Motor neuron (in vitro differentiated cells): ENCODE measurements around the gene ASB6. TPM values are rescaled to one million over a fixed set of nuclear protein-coding genes. Genes with fewer than 3 reads are reported as not detected.

ENCODE experiments used
- ATAC-seq, 8 experiments: fragments of 200-7000 bp; cut with Tn5 transposase; replicated peaks in 6 of 8; 2 replicates each; pipeline ENCODE4 v1.8.0; 2021; ENCODE audit warnings: mild to moderate bottlenecking in 8 of 8, moderate library complexity in 8 of 8
- H3K27ac ChIP-seq, 2 donors: fragments of 250-450 bp; sonication (Bioruptor Pico); 2 replicates each; pipeline ENCODE4 v1.9.0; 2021; ENCODE audit warnings: antibody characterized with exemption in 2 of 2, mild to moderate bottlenecking in 2 of 2, moderate library complexity in 1 of 2
- H3K4me1 ChIP-seq, 2 donors: fragments of 250-450 bp; sonication (Bioruptor Pico); replicated peaks in 1 of 2; 2 replicates each; pipeline ENCODE4 v1.6.1; 2021; ENCODE audit warnings: antibody characterized with exemption in 2 of 2, mild to moderate bottlenecking in 2 of 2, moderate library complexity in 1 of 2
- H3K4me3 ChIP-seq, 5 donors: fragments of 250-450 bp; sonication (Bioruptor Pico); 2 replicates each; pipeline ENCODE4 v1.9.0; 2021; ENCODE audit warnings: antibody characterized with exemption in 5 of 5, mild to moderate bottlenecking in 5 of 5, moderate library complexity in 4 of 5
- WGBS, 10 experiments: fragments of 450-650 bp; shearing (Covaris generic); methylation state at CpG; one replicate each; pipeline ENCODE4 v1.0.0; 2022; 5-methylcytosine and 5-hydroxymethylcytosine counted together
- in situ Hi-C, 9 experiments: fragments of 400-800 bp; cut with MboI; loops; one replicate each; pipeline ENCODE4 v1.15.0; 2021; ENCODE audit warnings: low sequenced_read_pairs in 9 of 9, low pct_unique_long_range_greater_than_20kb in 2 of 9; ENCODE audit not compliant: unreplicated experiment in 9 of 9
- total RNA-seq, 8 experiments: library from RNA; unstranded; fragments of 300-600 nt; gene quantifications; 2 replicates each; pipeline versions ENCODE4 v1.2.3 to v1.2.4, GENCODE V29; 2022

ASB6 gene, protein sequence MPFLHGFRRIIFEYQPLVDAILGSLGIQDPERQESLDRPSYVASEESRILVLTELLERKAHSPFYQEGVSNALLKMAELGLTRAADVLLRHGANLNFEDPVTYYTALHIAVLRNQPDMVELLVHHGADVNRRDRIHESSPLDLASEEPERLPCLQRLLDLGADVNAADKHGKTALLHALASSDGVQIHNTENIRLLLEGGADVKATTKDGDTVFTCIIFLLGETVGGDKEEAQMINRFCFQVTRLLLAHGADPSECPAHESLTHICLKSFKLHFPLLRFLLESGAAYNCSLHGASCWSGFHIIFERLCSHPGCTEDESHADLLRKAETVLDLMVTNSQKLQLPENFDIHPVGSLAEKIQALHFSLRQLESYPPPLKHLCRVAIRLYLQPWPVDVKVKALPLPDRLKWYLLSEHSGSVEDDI
- total RNA-seq: 10 to 100 TPM; 12.0 to 44.5 (median 18.5) TPM

DNA sequence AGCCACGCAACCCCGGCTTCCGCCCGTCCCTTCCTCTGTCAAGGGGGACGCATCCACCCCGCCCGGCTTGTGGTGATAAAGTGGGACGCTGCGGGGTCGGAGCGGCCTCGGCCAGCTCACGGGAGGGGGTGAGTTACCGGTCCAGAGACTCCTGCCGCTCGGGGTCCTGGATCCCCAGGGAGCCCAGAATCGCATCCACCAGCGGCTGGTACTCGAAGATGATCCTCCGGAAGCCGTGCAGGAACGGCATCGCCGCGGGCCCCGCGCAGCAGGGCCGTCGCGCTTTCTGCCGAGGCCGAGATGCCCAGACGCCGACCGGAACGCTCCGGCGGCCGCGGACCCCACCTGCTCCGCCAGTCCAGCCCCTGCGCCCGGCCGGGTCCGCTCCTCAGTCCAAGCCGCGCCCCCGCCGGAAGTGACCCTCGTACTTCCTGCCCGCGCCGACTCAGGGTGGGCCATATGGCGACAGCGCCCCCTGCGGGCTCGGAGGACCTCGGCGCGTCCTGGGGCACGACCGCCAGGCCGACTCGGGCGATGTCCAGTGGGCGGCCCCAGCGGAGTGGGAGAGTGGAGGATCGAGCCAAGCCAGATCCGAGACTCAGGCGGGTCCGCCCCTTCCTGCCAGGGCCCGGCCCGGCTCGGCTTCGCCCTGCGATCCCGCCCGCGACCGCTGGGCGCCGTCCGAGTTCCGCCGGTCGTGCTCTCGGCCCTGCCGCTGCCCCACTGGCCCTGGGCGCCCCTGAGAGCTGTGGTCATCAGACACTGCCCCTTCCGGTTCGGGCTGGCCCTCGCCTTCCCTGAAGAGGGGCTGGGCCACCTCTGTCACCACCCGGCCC lies at the start of gene ASB6:
ASB6 (minus strand) TSS at position 402 of the 836 bp plus-strand sequence; CDS start at position 250, 152 bp downstream.
- ATAC-seq: peak; percentile 84 to 97 (median 92)
- Histone ChIP-seq H3K4me3 (peak within 1 kb of the TSS; percentile 77 to 96 (median 81)), H3K4me1 (peaks cover 19 to 21% of the 10 kb centered on the region in 2 donors), H3K27ac (peak within 1 kb of the TSS; percentile 35 to 85)
- in situ Hi-C loops: loop anchor here in 6 of 9 experiments (10.0 to 25.0 kb wide), 2 partner anchors 143 to 145 kb away; no protein-coding TSS in a partner anchor
- 0 to 2% (median 0%) methylated on average over 2 to 11 of the region's 93 CpGs; no CpG with 5 or more reads in 6 of the 10 experiments for WGBS, 10 experiments

DNA sequence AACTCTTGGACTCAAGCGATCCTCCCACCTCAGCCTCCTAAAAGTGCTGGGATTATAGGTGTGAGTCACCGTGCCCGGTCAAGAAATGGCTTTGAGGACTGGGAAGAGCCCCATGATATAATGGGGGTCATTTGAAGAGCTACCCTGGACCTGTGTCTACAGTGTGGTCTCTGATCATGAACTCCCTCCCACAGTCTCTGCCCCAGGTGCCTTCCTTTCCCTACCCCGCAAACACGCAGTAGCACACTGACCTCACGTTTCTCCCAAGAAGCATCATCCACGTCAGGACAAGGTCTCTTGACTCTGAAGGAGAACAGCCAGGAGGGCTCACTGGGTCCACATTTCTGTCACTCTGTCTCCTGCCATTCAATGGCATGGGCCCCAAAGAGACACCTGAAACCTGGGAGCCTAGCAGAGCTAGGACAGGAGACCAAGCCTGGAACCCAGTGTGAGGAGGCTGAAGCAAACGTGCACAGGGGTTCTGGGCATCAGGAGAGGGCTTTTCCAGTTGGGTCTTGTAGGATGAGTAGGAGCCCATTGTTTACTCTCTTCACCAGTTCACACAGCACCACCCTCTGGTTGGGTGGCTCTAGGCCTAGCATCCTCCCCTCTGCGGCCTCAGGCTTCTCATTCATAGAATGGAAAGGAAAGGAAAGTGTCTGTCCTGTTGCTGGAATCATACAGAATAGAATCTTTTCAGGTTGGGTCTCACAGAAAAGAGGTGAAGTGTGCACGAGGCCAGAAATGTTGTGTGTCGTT lies 46.5 kb upstream of the ASB6 start:
- no peak overlapping the region for H3K4me3 ChIP-seq
- 60 to 100% (median 89%) methylated on average over 1 to 8 of the region's 11 CpGs; no CpG with 5 or more reads in 3 of the 10 experiments for WGBS, 10 experiments
- H3K27ac ChIP-seq: no peak overlapping the region
- ATAC-seq: peak in 1 of 8 experiments; percentile 20
- no peaks in the 10 kb centered on the region for H3K4me1 ChIP-seq
- in situ Hi-C loops: no loop called here

DNA sequence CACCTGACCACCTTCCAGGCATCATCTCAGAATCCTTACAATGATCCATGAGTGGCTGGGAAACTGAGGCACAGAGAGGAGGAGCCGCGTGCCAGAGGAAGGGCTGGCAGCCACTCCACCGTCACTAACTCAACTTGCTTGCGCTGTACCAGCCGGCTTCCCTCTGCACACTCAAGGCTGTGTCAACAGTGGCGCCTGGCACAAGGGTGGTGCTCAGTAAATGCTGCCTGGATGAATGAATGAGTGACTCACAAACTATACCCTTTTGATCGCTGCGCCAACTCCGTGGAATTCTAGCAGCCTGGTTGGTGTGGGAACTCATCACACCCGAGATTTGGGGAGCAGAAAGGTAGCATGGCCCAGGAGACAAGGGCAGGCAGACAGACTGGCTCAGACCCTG lies 45.4 kb upstream of the ASB6 start:
- no peak for ATAC-seq
- Histone ChIP-seq H3K4me1 (no peaks in the 10 kb centered on the region), H3K27ac (no peak overlapping the region), H3K4me3 (no peak overlapping the region)
- 67 to 100% (median 84%) methylated on average over 3 to 7 of the region's 10 CpGs; no CpG with 5 or more reads in 5 of the 10 experiments for WGBS, 10 experiments
- in situ Hi-C loops: no loop called here

DNA sequence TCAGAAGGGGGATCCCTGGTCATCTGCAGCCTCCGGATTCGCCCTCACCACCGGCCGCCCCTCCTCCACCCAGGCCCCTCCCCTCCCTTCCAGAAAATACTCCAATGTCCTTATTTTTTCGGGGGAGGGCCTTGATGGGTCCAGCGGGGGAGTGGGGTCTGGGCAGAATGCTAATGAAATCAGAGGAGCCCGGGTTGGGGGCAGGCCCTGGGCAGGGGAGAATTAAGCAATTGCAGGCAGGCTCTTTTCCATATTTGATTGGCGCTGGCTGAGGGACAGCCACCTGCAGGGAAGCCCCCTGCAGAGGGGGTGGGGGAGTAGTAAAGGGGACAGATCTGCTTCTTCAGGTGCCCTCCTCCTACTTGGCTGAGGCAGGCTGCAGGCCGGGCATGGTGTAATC lies 44.8 kb upstream of the ASB6 start:
- H3K4me1 ChIP-seq: no peaks in the 10 kb centered on the region
- H3K4me3 ChIP-seq: no peak overlapping the region
- ATAC-seq: no peak
- H3K27ac ChIP-seq: no peak overlapping the region
- in situ Hi-C loops: no loop called here
- WGBS, 10 experiments: 0 to 100% (median 46%) methylated on average over 1 to 2 of the region's 9 CpGs; no CpG with 5 or more reads in 7 of the 10 experiments

DNA sequence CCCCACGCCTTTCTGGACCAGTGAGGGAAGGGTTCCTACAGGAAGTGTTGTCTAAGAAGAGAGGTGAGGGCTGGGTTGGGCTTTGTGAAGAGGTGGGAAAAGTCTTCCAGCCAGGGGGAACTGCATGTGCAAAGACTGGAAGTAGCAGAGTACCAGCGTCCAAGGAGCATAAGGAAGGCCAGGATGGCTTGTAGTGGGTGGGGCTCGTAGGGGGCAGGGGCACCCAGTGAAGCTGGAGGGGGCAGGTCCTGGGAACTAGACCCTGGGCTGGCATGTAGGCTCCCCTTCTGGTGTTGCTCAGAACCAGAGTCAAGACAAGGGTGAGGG lies 43.9 kb upstream of the ASB6 start:
- in situ Hi-C loops: no loop called here
- Histone ChIP-seq H3K4me3 (no peak overlapping the region), H3K4me1 (no peaks in the 10 kb centered on the region), H3K27ac (no peak overlapping the region)
- ATAC-seq: peak in 1 of 8 experiments; percentile 9
- 0 to 73% methylated on average over 1 to 2 of the region's 3 CpGs; no CpG with 5 or more reads in 8 of the 10 experiments for WGBS, 10 experiments

DNA sequence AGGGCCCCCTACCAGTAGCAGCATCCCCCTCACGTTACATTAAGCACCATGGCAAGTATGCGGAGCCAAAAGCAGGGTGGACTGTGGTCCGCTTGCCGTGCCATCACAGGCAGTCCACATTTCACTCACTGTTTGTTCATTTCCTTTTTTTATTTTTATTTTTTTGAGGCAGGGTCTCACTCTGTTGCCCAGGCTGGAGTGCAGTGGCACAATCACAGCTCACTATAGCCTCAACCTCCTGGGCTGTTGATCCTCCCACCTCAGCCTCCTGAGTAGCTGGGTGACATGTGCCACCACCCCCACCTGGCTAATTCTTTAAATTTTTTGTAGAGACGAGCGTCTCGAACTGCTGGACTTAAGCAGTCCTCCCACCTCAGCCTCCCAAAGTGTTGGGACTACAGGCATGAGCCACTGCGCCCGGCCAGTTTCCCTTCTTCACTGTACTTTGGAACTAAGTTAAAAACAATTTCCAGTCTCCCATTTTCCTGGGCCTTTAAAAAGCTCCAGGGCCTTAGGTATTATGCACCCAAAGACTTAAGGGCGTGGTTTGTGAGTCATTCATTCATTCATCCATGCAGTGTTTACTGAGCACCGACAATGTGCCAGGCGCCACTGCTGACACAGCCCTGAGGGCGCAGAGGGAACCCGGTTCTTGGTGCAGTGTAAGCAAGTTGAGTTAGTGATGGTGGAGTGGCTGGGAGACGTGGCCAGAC lies 43.4 kb upstream of the ASB6 start:
- no peaks in the 10 kb centered on the region for H3K4me1 ChIP-seq
- 10 to 92% (median 69%) methylated on average over 2 to 12 of the region's 15 CpGs; no CpG with 5 or more reads in 2 of the 10 experiments for WGBS, 10 experiments
- in situ Hi-C loops: no loop called here
- ATAC-seq: peak in 3 of 8 experiments; percentile 70 to 80 (median 71)
- no peak overlapping the region for H3K4me3 ChIP-seq
- no peak overlapping the region for H3K27ac ChIP-seq

DNA sequence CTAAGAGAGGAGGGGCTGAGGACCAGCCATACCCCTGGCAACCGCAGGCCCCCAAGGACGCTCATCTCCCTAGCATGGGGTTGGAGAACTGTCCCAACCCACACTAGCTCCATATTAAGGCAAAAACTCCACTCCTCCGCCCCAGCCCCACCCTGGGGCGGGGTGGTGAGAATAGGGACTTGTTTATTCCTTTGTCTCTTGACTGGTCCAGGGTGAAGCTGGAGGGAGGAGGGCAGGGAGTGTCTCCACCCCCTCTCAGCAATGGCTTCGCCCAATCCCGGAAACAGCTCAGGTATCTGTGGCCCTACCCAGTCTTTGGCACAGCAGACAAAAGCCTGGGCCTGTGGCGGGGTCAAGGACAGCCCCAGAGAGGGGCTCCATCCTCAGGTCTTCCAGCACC lies 40.4 kb upstream of the ASB6 start:
- Histone ChIP-seq H3K4me1 (peaks cover 0 to 4% of the 10 kb centered on the region in 2 donors), H3K27ac (no peak overlapping the region), H3K4me3 (no peak overlapping the region)
- WGBS, 10 experiments: 10 to 50% (median 20%) methylated on average over 2 of the region's 7 CpGs; no CpG with 5 or more reads in 7 of the 10 experiments
- in situ Hi-C loops: no loop called here
- peak in 4 of 8 experiments; percentile 29 to 80 (median 52) for ATAC-seq

DNA sequence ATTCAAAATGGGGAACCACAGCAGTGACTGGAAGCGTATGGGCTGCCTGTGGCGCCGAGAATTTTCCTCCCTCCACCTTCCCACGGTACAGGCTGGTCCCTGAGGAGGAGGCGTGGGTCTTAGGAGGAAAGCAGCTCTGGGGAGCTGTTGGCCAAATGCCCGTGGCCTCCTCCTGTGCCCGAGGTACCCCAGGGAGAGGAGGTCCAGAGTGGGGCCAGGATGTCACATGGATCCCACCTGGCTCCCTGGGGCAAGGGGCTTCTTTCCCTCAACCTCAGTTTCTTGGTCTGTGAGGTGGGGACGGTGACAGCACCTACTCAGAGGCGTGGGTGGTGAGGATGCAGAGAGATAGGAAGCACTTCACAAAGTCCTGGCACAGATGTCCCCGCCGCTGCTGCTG lies 40.0 kb upstream of the ASB6 start:
- ATAC-seq: no peak
- in situ Hi-C loops: no loop called here
- no peak overlapping the region for H3K27ac ChIP-seq
- peaks cover 0 to 7% of the 10 kb centered on the region in 2 donors for H3K4me1 ChIP-seq
- no peak overlapping the region for H3K4me3 ChIP-seq
- 46 to 96% (median 80%) methylated on average over 1 to 5 of the region's 11 CpGs; no CpG with 5 or more reads in 4 of the 10 experiments for WGBS, 10 experiments

DNA sequence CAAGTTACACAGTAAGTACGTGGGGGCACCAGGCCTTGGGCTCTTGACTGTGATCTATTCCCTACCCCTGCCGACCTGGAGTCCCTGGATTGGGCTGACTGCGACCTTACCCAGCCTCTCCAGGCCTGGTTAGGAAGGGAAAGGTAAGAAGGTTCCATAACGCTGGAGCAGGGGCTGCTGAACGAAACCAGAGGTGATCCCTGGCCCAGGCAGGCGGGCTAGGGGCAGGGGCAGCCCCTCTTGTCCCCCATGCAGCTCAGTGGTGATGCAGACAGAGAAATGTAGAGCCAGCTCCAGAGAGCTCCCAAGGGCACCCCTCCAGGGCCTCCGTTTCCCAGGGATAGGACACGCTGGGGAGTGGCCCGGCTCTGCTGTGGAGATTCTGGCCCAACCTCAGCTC lies 37.6 kb upstream of the ASB6 start:
- H3K27ac ChIP-seq: no peak overlapping the region
- no peak for ATAC-seq
- in situ Hi-C loops: no loop called here
- 55 to 89% (median 70%) methylated on average over 2 to 5 of the region's 9 CpGs; no CpG with 5 or more reads in 5 of the 10 experiments for WGBS, 10 experiments
- no peak overlapping the region for H3K4me3 ChIP-seq
- peaks cover 0 to 7% of the 10 kb centered on the region in 2 donors for H3K4me1 ChIP-seq

DNA sequence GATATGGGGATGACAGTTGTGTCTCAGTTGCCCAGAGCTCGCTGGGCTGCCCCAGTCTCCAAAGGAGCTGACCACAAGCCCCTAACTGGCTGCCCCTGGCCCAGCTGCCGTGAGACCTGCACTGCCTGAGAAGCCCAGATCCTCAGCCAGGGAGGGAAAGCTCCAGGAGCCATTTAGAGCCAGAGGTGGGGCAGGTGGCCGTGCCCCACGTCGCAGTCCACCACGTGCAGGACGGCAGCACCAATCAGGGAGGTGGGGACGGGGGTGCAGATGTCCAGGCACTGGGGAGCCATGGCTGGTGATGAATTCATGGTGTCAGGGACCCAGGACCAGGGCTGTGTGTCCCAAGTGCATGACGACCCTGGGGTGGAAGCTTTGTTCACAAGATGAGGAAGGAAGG lies 36.9 kb upstream of the ASB6 start:
- in situ Hi-C loops: no loop called here
- 80 to 86% methylated on average over 1 to 7 of the region's 9 CpGs; no CpG with 5 or more reads in 8 of the 10 experiments for WGBS, 10 experiments
- H3K27ac ChIP-seq: no peak overlapping the region
- H3K4me3 ChIP-seq: no peak overlapping the region
- no peak for ATAC-seq
- H3K4me1 ChIP-seq: peaks cover 0 to 7% of the 10 kb centered on the region in 2 donors

DNA sequence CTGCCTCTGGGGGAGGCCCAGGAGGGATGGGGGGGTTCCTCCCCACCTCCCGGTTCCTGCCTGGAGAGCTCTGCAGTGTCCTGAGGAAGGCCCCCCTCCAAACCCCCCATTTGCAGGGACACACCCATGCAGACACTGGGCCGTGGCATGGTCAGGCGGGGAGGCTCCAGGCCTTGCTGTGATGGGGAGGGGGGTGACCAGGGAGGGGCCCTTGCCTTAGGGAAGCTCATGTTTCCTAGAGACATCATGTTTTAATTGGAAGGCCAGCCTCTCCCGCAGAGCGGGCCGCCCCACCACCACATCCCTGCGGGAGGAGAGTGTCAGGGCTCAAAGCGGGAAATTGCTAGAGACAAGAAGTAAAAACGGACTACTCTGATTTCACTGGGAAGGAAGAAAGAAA lies 35.5 kb upstream of the ASB6 start:
- no peak overlapping the region for H3K27ac ChIP-seq
- H3K4me1 ChIP-seq: peaks cover 0 to 7% of the 10 kb centered on the region in 2 donors
- H3K4me3 ChIP-seq: no peak overlapping the region
- peak; percentile 50 to 83 (median 65) for ATAC-seq
- in situ Hi-C loops: no loop called here
- WGBS, 10 experiments: 22 to 38% (median 32%) methylated on average over 3 to 6 of the region's 9 CpGs; no CpG with 5 or more reads in 7 of the 10 experiments

DNA sequence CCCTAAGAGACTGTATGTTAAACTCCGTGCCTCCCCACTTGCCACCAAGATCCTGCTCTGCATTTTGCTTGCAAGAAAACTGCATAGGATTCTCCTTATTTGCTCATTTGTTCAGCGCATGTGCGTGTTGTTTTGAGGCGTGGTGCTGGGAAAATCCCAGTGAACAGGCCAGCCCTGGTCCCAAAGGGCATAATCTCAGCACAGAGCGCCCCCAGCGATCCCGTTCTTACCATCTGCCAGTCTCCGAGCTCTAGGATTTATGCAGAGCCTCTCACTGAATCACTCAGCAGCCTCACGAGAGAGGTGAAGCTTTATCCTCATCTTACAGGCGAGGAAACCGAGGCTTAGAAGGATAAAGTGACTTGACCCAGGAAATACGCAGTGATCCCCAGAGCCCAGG lies 35.0 kb upstream of the ASB6 start:
- peak in 6 of 8 experiments; percentile 16 to 97 (median 69) for ATAC-seq
- in situ Hi-C loops: no loop called here
- no peak overlapping the region for H3K27ac ChIP-seq
- WGBS, 10 experiments: 15 to 93% (median 63%) methylated on average over 1 to 9 of the region's 12 CpGs; no CpG with 5 or more reads in 4 of the 10 experiments
- peaks cover 0 to 7% of the 10 kb centered on the region in 2 donors for H3K4me1 ChIP-seq
- no peak overlapping the region for H3K4me3 ChIP-seq
